Liver (tissue), 3 donors: ENCODE measurements around the gene ATG9B.

Source experiments
- CTCF ChIP-seq: fragments of 150-350 bp; IDR thresholded peaks from 2 replicates; pipeline ENCODE4 v1.5.1; 2017; ENCODE audit warnings: improper control_type of control experiment, low read depth, low read length; ENCODE audit not compliant: missing input control
- EGR1 ChIP-seq, 2 donors: IDR thresholded peaks; 2 replicates each; pipeline ENCODE4 v1.6.1; 2016 to 2018; ENCODE audit warnings: antibody characterized with exemption in 2 of 2, low read depth in 2 of 2
- FOXA1 ChIP-seq: IDR thresholded peaks from 2 replicates; pipeline ENCODE4 v1.6.1; 2016; ENCODE audit warnings: antibody characterized with exemption
- GABPA ChIP-seq, 2 donors: IDR thresholded peaks in 1 of 2; conservative IDR thresholded peaks in 1 of 2; 2 replicates each; pipeline ENCODE4 v1.6.1; 2016; ENCODE audit warnings: antibody characterized with exemption in 2 of 2, mild to moderate bottlenecking in 1 of 2, moderate library complexity in 1 of 2
- JUND ChIP-seq, 2 donors: IDR thresholded peaks; 2 replicates each; pipeline ENCODE4 v1.6.1; 2016; ENCODE audit warnings: antibody characterized with exemption in 2 of 2
- REST ChIP-seq: IDR thresholded peaks from 2 replicates; pipeline ENCODE4 v1.6.1; 2016; ENCODE audit warnings: antibody characterized with exemption, mild to moderate bottlenecking
- RXRA ChIP-seq, 2 donors: IDR thresholded peaks; 2 replicates each; pipeline ENCODE4 v1.6.1; 2017 to 2018; ENCODE audit warnings: antibody characterized with exemption in 2 of 2, mild to moderate bottlenecking in 1 of 2
- TAF1 ChIP-seq: conservative IDR thresholded peaks from 2 replicates; pipeline ENCODE4 v1.6.1; 2016; ENCODE audit warnings: antibody characterized with exemption, mild to moderate bottlenecking
- ZBTB33 ChIP-seq: IDR thresholded peaks from 2 replicates; pipeline ENCODE4 v1.6.1; 2016; ENCODE audit warnings: antibody characterized with exemption
- donor health status: healthy.
- donor health status: healthy.

- TF ChIP-seq CTCF (no peak), JUND (IDR thresholded peaks at IDR 0.05) (no peak), RXRA (IDR thresholded peaks at IDR 0.05) (no peak), ZBTB33 (no peak), FOXA1 (no peak), TAF1 (no peak), GABPA (IDR thresholded peaks at IDR 0.05 in 1 of 2, conservative IDR thresholded peaks at IDR 0.05 in 1 of 2) (no peak), REST (no peak), EGR1 (IDR thresholded peaks at IDR 0.05; ENCODE audit: low read depth in 2 of 2) (no peak)
Observed at GRCh38 chr7:151062111-151062398, 37.8 kb upstream of the ATG9B start.
